ENCODE measurements around the gene SLC6A19.

The SLC6A19 gene

DNA sequence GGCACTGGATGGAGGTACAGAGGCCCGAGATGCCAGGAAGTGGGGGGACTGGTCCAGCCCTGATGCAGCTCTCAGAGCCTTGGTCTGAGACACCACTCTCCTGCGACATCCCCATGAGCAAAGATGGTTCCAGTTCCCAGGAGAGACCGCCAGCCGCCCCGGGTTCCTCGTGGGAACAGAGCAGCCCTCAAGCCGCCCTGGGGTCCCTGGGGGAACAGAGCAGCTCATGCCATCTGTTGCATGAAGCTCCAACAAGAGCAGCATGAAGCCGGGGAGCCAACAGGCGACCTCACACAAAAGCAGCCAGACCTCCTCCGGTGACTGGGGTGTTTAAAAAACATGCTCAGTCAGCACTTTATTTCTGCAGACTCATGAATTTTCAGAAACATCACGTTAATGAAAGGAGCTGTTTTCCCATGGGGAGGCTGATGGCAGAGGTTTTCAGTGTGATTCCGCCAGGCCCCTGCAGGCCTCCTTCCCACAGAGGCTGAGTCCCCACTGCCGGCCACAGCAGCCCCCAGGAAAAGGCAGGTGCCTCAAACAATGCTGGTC is 30.0 kb downstream of the SLC6A19 start:
- Histone ChIP-seq H4K20me1 (ENCODE audit: insufficient read depth, low read length) (no peaks in the 10 kb centered on the region), H3K36me3 (replicated peaks; ENCODE audit: low read depth, low read length) (no peaks in the 10 kb centered on the region), H3K4me2 (ENCODE audit: low read length) (no peak overlapping the region), H2AFZ (ENCODE audit: low read depth, low read length) (no peak overlapping the region), H3K27me3 (ENCODE audit: low read depth, low read length) (no peaks in the 10 kb centered on the region), H3K9me3 (ENCODE audit: insufficient read depth, low read length) (no peaks in the 10 kb centered on the region), H3K79me2 (ENCODE audit: low read length) (no peaks in the 10 kb centered on the region), H3K9ac (ENCODE audit: low read length) (no peak overlapping the region), H3K4me3 (ENCODE audit: low read length) (no peak overlapping the region), H3K27ac (ENCODE audit: low read length) (no peak overlapping the region), H3K4me1 (ENCODE audit: low read length) (no peaks in the 10 kb centered on the region)
- no peak for TF ChIP-seq EZH2phosphoT487 (IDR thresholded peaks at IDR 0.05; ENCODE audit: low read depth)
- TF ChIP-seq, protein P1, sequence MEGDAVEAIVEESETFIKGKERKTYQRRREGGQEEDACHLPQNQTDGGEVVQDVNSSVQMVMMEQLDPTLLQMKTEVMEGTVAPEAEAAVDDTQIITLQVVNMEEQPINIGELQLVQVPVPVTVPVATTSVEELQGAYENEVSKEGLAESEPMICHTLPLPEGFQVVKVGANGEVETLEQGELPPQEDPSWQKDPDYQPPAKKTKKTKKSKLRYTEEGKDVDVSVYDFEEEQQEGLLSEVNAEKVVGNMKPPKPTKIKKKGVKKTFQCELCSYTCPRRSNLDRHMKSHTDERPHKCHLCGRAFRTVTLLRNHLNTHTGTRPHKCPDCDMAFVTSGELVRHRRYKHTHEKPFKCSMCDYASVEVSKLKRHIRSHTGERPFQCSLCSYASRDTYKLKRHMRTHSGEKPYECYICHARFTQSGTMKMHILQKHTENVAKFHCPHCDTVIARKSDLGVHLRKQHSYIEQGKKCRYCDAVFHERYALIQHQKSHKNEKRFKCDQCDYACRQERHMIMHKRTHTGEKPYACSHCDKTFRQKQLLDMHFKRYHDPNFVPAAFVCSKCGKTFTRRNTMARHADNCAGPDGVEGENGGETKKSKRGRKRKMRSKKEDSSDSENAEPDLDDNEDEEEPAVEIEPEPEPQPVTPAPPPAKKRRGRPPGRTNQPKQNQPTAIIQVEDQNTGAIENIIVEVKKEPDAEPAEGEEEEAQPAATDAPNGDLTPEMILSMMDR (IDR thresholded peaks at IDR 0.05; ENCODE audit: low read depth, low read length): no peak

DNA sequence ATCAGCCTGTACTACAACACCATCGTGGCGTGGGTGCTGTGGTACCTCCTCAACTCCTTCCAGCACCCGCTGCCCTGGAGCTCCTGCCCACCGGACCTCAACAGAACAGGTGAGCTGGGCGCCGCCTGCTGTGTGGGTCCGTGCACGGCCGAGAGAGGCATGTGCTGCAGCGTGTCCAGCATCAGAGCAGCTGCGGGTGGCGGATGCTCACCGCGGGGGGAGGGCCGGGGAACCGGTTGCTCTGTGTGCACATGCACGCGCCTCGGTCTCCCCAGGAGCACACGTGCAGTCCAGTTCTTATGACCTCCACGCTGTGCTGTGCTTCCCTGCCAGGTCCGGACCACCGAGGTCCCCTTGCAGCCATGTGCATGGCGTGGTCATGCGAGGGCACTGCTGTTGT is 31.4 kb downstream of the SLC6A19 start:
- no peaks in the 10 kb centered on the region for H3K36me3 ChIP-seq (replicated peaks; ENCODE audit: low read depth, low read length)
- H3K79me2 ChIP-seq (ENCODE audit: low read length): no peaks in the 10 kb centered on the region
- no peaks in the 10 kb centered on the region for H3K9me3 ChIP-seq (ENCODE audit: insufficient read depth, low read length)
- no peaks in the 10 kb centered on the region for H3K27me3 ChIP-seq (ENCODE audit: low read depth, low read length)
- no peak overlapping the region for H3K4me2 ChIP-seq (ENCODE audit: low read length)
- H3K4me3 ChIP-seq (ENCODE audit: low read length): no peak overlapping the region
- H3K4me1 ChIP-seq (ENCODE audit: low read length): no peaks in the 10 kb centered on the region
- no peak overlapping the region for H3K9ac ChIP-seq (ENCODE audit: low read length)
- no peak overlapping the region for H2AFZ ChIP-seq (ENCODE audit: low read depth, low read length)
- H3K27ac ChIP-seq (ENCODE audit: low read length): no peak overlapping the region
- H4K20me1 ChIP-seq (ENCODE audit: insufficient read depth, low read length): no peaks in the 10 kb centered on the region
- TF ChIP-seq, protein P1 (IDR thresholded peaks at IDR 0.05; ENCODE audit: low read depth, low read length): no peak
- no peak for TF ChIP-seq EZH2phosphoT487 (IDR thresholded peaks at IDR 0.05; ENCODE audit: low read depth)

DNA sequence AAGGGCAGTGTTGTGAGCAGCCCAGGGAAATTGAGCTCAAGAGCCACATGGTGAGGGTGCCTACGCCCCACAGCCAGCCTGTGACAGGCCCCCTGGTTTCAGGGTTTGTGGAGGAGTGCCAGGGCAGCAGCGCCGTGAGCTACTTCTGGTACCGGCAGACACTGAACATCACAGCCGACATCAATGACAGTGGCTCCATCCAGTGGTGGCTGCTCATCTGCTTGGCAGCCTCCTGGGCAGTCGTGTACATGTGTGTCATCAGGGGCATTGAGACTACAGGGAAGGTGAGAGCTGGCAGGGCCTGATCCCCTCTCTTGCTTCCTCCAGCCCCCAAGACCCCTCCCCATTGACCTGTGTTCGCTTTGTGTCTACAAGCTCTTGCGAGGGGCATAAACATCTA is 34.0 kb downstream of the SLC6A19 start:
- H3K27ac ChIP-seq (ENCODE audit: low read length): no peak overlapping the region
- H3K9ac ChIP-seq (ENCODE audit: low read length): no peak overlapping the region
- H3K79me2 ChIP-seq (ENCODE audit: low read length): no peaks in the 10 kb centered on the region
- no peaks in the 10 kb centered on the region for H3K27me3 ChIP-seq (ENCODE audit: low read depth, low read length)
- H3K9me3 ChIP-seq (ENCODE audit: insufficient read depth, low read length): no peaks in the 10 kb centered on the region
- H4K20me1 ChIP-seq (ENCODE audit: insufficient read depth, low read length): no peaks in the 10 kb centered on the region
- H3K4me2 ChIP-seq (ENCODE audit: low read length): no peak overlapping the region
- no peaks in the 10 kb centered on the region for H3K4me1 ChIP-seq (ENCODE audit: low read length)
- no peaks in the 10 kb centered on the region for H3K36me3 ChIP-seq (replicated peaks; ENCODE audit: low read depth, low read length)
- no peak for TF ChIP-seq EZH2phosphoT487 (IDR thresholded peaks at IDR 0.05; ENCODE audit: low read depth)
- TF ChIP-seq, protein P1 (IDR thresholded peaks at IDR 0.05; ENCODE audit: low read depth, low read length): no peak
- H3K4me3 ChIP-seq (ENCODE audit: low read length): no peak overlapping the region
- H2AFZ ChIP-seq (ENCODE audit: low read depth, low read length): no peak overlapping the region

DNA sequence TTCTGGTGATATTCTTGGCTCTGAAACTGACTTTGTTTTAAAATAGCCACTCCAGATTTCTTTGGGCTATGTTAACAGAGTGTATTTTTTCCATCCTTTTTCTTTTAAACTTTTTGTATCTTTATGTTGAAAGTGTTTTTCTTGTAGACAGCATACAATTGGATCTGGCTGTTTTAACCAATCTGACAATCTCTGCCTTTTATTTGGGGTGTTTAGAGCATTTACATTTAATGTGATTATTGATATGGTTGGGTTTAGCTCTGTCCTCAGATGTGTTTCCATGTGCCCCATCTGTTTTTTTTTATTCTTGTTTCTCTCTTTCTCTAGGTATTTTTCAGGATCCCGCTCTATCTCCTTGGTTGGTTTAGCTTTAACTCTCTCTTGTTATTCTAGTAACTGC is 34.4 kb downstream of the SLC6A19 start:
- Histone ChIP-seq H3K79me2 (ENCODE audit: low read length) (no peaks in the 10 kb centered on the region), H3K4me1 (ENCODE audit: low read length) (no peaks in the 10 kb centered on the region), H3K9me3 (ENCODE audit: insufficient read depth, low read length) (no peaks in the 10 kb centered on the region), H3K27me3 (ENCODE audit: low read depth, low read length) (no peaks in the 10 kb centered on the region), H4K20me1 (ENCODE audit: insufficient read depth, low read length) (no peaks in the 10 kb centered on the region), H3K36me3 (replicated peaks; ENCODE audit: low read depth, low read length) (no peaks in the 10 kb centered on the region), H2AFZ (ENCODE audit: low read depth, low read length) (no peak overlapping the region), H3K27ac (ENCODE audit: low read length) (no peak overlapping the region), H3K4me2 (ENCODE audit: low read length) (no peak overlapping the region), H3K9ac (ENCODE audit: low read length) (no peak overlapping the region), H3K4me3 (ENCODE audit: low read length) (no peak overlapping the region)
- TF ChIP-seq, protein P1 (IDR thresholded peaks at IDR 0.05; ENCODE audit: low read depth, low read length): no peak
- no peak for TF ChIP-seq EZH2phosphoT487 (IDR thresholded peaks at IDR 0.05; ENCODE audit: low read depth)

Measured in OCI-LY3 (cell line).